A549 treated with CORT108297 at 1 μM for 4 hours (cell line): ENCODE data around the gene ZBTB3. TPM values are rescaled to one million over a fixed set of nuclear protein-coding genes. Genes with fewer than 3 reads are reported as not detected.

ENCODE experiments used
- total RNA-seq: library from RNA; stranded (reverse); fragments of 200-300 nt; extraction: Qiagen RNA extraction; gene quantifications from 5 replicates; pipeline ENCODE4 v1.2.3, GENCODE V29; 2022

Gene ZBTB3
- 1.1 to 1.9 TPM (median 1.6 TPM) in 5 replicates for total RNA-seq

DNA sequence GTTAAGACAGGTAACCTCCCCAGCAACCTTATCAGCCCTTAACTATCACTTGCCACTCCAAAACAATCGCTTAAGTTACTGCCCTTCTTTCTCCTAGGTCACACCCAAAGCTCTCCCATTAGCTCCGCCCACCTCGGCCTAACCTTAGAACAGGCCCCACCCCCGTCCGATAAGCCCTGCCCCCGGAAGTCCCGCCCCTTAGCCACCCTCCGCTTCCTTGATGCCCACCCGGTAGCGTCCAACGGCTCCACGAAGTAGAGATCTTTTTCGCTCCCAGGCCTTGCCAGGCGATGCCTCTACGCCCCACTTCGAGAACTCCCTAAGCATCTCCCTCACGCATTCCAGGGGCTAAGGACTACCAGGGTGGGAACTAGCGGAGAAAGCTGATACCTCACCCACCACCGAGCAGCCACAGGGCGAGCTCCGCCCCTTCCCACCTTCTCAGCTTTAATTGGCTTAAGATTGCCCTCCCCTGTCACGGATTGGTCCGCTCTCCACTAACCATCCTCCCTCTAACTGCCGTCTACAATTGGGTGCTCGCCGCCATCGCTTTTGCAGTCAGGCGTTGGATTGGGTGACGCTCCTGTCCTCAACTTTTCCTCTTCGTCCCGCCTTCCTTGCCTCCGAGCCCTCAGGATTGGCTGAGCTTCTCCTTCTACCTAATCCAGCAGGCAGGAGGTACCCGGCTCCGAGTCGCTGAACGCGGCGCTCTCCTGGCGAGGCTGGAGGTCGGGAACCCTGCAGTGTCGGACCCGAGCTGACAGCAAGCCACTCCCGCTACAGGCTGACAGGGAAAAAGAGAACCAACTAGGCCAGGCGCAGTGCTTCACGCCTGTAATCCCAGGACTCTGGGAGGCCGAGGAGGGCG is at the start of gene ZBTB3:
TSS of gene ZBTB3 (minus strand) at position 425 of the 868 bp plus-strand sequence. CDS start 496 bp downstream, outside the sequence.

DNA sequence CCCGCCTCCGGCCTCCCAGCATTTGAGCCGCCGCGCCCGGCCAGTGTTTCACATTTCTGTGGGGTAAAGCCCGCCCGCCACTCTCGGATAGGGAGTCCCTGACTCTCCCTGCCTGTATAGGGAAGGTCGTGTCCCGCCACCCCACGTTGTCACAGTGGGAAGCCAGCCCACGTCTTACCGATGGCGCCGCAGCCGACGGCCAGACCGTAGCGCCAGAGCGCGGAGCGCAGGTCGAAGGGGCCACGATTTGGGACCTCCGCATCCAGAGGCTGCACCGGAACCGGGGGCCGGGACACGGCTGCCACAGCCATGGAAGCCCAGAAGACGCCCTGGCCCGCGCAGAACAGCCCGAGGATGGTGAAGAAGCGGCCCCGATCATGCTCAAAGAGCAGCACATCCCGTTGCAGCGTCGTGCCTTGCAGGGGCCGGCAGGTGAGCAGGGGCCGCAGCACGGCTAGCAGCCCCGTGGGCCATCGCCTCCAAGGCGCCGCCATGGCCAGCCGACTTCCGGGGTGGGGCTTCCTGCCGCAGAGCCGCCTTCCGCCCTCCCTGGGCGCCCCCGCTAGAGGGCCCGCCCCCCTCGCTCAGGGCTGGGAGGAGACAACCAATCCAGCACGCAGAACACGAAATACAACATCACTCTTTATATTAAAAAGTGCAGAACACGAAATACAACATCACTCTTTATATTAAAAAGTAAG is 37.7 kb upstream of the ZBTB3 start, which contains the start of gene TMEM223:
TSS of gene TMEM223 (minus strand) at position 506 of the 701 bp plus-strand sequence. CDS start at position 494, 12 bp downstream.

DNA sequence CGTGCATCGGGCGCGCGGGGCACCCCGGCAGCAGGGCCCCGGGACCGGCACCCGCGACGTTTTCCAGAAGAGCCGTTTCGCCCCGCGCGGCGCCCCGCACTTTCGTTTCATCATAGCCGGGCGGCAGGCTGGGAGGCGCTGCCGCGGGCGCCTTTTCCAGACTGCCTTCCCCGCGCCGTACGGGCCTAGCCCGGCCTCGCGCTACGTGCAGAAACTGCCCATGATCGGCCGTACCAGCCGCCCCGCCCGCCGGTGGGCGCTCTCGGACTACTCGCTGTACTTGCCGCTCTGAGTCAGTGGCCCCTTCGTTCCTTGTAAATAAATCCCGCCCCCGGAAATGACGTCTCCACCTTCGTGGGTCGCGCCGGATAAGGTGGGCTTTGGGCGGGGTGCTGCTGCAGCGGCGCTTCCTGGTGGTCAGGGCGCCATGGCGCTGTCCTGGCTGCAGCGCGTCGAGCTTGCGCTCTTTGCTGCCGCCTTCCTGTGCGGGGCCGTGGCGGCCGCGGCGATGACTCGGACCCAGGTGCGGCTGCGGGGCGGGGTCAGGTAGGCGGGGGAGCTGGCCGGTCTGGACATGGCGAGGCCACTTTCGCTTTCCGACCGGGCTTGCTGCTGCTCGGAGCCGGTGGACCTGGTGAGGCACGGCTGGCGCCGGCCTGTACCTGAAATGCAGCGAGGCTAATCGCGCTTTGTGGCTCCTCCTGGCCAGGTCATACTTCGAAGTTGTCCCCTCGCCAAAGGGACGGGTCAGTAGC is 33.2 kb upstream of the ZBTB3 start, which contains the start of gene TMEM179B:
TSS of gene TMEM179B (plus strand) at position 398 of the 755 bp plus-strand sequence. CDS start at position 428, 30 bp downstream.

DNA sequence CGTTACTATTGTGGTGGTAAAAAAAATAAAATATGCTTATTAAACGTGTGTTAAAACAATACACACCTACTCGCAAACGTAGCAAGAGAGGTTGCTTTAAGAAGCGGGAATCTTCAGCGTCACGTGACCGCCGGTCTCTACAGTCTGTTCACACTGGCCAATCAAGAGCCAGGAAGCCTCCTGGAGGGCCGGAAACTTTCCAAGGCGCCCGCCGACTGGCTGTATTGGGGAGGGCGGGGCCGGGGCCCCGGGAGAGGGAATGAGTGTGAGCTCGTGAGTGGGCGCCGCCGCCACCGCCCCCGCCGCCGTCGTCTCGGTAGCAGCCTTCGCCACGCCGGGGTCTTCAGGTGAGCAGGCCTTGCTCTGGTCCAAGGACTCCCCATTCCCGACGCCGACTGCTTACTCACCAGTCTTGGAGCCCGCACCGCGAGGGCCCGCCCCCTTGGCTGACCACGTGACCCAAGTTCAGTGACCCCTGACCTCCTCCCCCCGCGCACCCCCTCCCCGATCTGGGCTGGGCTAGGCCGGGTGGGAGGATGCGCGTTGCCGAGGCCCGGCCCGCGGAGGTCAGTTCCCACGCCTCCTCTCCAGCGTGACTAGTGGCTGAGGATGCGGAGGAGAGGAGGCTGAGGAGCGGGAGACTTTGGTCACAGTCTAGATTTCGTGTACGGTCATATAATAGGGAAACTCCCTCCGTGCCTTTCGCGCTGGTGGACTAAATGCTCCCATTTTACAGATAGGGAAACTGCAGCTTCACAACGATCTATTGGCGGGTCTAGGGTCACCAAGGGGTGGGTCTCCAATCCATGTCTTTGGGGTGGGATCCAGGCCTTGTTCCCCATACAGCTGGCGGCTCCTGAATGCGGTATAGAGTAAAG is 17.4 kb upstream of the ZBTB3 start, which contains the start of gene TAF6L:
TSS of gene TAF6L (plus strand) at position 253 of the 878 bp plus-strand sequence. CDS start 4,388 bp downstream, outside the sequence.

DNA sequence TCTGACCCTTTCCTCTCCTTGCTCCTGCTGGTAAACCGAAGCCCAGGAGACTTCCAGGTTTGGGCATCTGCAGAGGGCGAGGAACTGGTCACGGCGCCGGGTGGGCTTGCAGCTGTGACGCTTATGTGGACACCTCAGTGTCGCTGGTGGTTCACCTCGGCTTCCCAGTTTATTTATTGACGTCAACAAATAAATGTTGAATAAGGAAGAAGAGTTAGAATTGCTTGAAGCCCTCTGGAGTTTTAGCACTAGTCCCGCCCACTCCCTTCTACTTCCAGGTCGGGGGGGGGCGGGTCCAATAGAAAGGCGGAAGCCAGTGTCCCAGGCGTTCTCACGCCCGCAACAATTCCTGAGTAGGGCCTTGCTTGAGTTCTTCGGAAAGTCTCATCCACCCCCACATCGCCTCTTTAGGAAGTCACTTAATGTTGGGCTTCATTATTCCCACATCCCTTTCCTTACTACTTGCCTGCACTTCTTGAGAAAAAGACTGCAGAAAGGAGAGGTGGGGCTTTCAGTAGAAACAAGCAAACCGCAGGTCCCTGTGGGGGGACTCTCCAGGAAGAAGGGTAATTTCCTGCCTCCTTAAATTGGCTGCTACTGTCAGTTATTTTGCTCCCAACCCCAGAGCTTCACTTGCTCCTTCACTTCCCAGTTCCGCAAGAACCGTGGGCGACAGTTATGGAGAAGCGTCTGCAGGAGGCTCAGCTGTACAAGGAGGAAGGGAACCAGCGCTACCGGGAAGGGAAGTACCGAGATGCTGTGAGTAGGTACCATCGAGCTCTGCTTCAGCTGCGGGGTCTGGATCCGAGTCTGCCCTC is 25.6 kb downstream of the ZBTB3 start, which contains the start of gene TTC9C:
TSS of gene TTC9C (plus strand) at position 316 of the 818 bp plus-strand sequence. CDS start at position 679, 363 bp downstream.

DNA sequence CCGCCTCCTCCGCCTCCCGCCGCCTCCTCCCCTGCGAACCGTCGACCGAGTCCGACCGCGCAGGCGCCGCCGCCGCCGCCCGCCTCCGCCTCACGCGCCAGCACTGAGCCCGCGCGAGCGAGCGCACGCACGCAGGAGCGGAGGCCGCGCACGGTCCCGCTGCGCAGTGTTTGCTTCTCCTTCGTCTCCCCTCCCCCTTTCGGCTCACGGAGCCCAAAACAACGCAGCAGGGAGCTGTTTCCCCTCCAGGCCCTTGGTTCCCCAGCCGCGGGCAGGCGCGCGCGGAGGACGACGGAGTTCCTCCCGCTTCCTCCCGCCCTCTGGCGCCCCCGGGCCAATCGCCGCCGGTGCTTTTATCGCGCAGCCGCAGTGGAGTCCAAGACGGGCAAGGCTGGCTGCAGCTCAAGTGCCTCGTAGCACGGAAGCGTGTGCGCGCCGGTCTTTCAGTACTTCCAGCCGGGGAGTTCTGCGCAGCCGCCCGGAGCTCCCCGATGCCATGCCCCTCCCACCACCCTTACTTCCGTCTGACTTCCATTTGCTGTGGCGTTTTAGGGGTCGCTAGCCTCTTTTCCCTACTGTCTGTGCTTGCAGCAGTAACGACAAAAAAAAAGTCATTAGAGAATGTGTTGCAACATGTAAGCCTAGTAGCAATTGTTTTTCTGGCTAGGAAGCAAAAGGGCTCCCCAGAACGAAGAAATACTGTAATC is 26.6 kb downstream of the ZBTB3 start, which contains the start of gene HNRNPUL2:
TSS of gene HNRNPUL2 (minus strand) at position 293 of the 707 bp plus-strand sequence. CDS start 301 bp downstream, outside the sequence.

DNA sequence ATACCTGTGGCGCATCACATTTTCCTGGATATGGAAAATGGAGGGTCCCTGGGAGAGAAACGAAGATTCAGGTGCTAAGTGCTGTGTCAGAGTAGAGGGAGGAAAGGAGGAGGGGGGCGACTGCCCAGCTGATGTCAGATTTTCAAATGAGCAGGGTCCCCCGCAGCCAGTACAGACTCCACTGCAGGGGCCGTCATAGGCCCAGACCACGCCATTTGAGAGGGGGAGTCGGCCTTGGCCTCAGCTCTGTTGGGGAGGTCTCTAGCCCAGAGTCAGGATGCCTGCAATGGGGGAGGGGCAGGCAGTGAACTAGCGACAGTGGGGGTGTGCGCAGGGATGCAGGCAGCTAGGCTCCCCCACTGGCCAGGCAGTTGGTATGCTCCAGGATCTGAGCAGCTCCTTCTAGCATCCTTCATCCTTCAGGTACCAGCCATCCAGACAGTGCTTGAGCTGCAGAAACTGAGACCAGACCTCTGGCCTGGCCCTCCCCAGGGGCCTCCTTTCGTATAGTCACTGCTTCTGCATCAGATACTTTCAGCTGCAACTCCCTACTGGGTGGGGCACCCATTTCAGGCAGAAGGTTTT is 46.6 kb downstream of the ZBTB3 start, which contains the start of the genes BSCL2 and GNG3:
TSS of gene BSCL2 (minus strand) at position 148 of the 585 bp plus-strand sequence. CDS start 229 bp downstream, outside the sequence.
TSS of gene GNG3 (plus strand) at position 400 of the 585 bp plus-strand sequence. CDS start 620 bp downstream, outside the sequence.

Other genes with a start within 250 kb of the ZBTB3 start
- gene AHNAK, start 207.4 kb downstream of the ZBTB3 start, total RNA-seq = 188 to 239 TPM (median 218 TPM) in 5 replicates
- gene EEF1G, start 180.3 kb downstream of the ZBTB3 start, total RNA-seq = 1,877 to 2,027 TPM (median 1,998 TPM) in 5 replicates
- gene TUT1, start 162.6 kb downstream of the ZBTB3 start, total RNA-seq = 14.0 to 17.0 TPM (median 16.4 TPM) in 5 replicates
- 82.3 to 87.1 TPM (median 85.2 TPM) in 5 replicates for gene MTA2, start 152.3 kb downstream of the ZBTB3 start, total RNA-seq
- gene EML3, start 141.4 kb downstream of the ZBTB3 start, total RNA-seq = 17.8 to 28.8 TPM (median 24.5 TPM) in 5 replicates
- 3.3 to 5.0 TPM (median 3.6 TPM) in 5 replicates for gene ROM1, start 140.9 kb downstream of the ZBTB3 start, total RNA-seq
- gene B3GAT3, start 132.2 kb downstream of the ZBTB3 start, total RNA-seq = 41.3 to 60.1 TPM (median 57.5 TPM) in 5 replicates
- gene GANAB, start 107.5 kb downstream of the ZBTB3 start, total RNA-seq = 238 to 279 TPM (median 270 TPM) in 5 replicates
- 16.8 to 22.4 TPM (median 21.7 TPM) in 5 replicates for gene INTS5, start 100.9 kb downstream of the ZBTB3 start, total RNA-seq
- 125 to 145 TPM (median 136 TPM) in 5 replicates for gene C11orf98, start 89.0 kb downstream of the ZBTB3 start, total RNA-seq
- 10.5 to 19.1 TPM (median 16.3 TPM) in 5 replicates for gene CSKMT, start 88.8 kb downstream of the ZBTB3 start, total RNA-seq
- 24.6 to 39.0 TPM (median 37.5 TPM) in 5 replicates for gene UQCC3, start 82.5 kb downstream of the ZBTB3 start, total RNA-seq
- gene LBHD1, start 81.9 kb downstream of the ZBTB3 start, total RNA-seq = 3.6 to 6.2 TPM (median 5.3 TPM) in 5 replicates
- 106 to 130 TPM (median 120 TPM) in 5 replicates for gene UBXN1, start 75.1 kb downstream of the ZBTB3 start, total RNA-seq
- 0.04 to 0.21 TPM (median 0.05 TPM) in 4 of 5 replicates, not detected in the other for gene LRRN4CL, start 64.6 kb downstream of the ZBTB3 start, total RNA-seq
- gene BSCL2, start 46.7 kb downstream of the ZBTB3 start, total RNA-seq = 60.0 to 87.1 TPM (median 74.6 TPM) in 5 replicates
- gene GNG3, start 46.5 kb downstream of the ZBTB3 start, total RNA-seq = not detected in 5 replicates
- gene HNRNPUL2, start 26.7 kb downstream of the ZBTB3 start, total RNA-seq = 37.2 to 44.0 TPM (median 41.2 TPM) in 5 replicates
- gene TTC9C, start 25.7 kb downstream of the ZBTB3 start, total RNA-seq = 28.7 to 36.6 TPM (median 32.6 TPM) in 5 replicates
- gene POLR2G, start 7.4 kb upstream of the ZBTB3 start, total RNA-seq = 170 to 189 TPM (median 182 TPM) in 5 replicates
- gene TAF6L, start 17.2 kb upstream of the ZBTB3 start, total RNA-seq = 11.0 to 17.5 TPM (median 16.0 TPM) in 5 replicates
- gene TMEM179B, start 33.2 kb upstream of the ZBTB3 start, total RNA-seq = 67.4 to 99.6 TPM (median 90.7 TPM) in 5 replicates
- 18.0 to 32.7 TPM (median 32.4 TPM) in 5 replicates for gene TMEM223, start 37.8 kb upstream of the ZBTB3 start, total RNA-seq
- gene NXF1, start 51.3 kb upstream of the ZBTB3 start, total RNA-seq = 45.8 to 57.7 TPM (median 52.5 TPM) in 5 replicates
- gene STX5, start 77.9 kb upstream of the ZBTB3 start, total RNA-seq = 19.9 to 27.8 TPM (median 25.5 TPM) in 5 replicates
- gene TEX54, start 78.7 kb upstream of the ZBTB3 start, total RNA-seq = not detected in 5 replicates
- gene WDR74, start 85.4 kb upstream of the ZBTB3 start, total RNA-seq = 78.6 to 86.1 TPM (median 84.6 TPM) in 5 replicates
- gene SLC3A2, start 126.7 kb upstream of the ZBTB3 start, total RNA-seq = 904 to 1,141 TPM (median 1,030 TPM) in 5 replicates
- 0.02 to 0.16 TPM (median 0.03 TPM) in 4 of 5 replicates, not detected in the other for gene CHRM1, start 167.2 kb upstream of the ZBTB3 start, total RNA-seq
- not detected in 5 replicates for gene SLC22A6, start 230.8 kb upstream of the ZBTB3 start, total RNA-seq